ENCODE measurements around the gene MS4A6E.
"Not testable (repeated sequence)": the region's sequence is repeated elsewhere in the genome, so short reads cannot be mapped to it uniquely, and the experiment has no call there.

Gene MS4A6E, protein sequence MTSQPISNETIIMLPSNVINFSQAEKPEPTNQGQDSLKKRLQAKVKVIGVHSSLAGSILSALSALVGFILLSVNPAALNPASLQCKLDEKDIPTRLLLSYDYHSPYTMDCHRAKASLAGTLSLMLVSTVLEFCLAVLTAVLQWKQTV

DNA sequence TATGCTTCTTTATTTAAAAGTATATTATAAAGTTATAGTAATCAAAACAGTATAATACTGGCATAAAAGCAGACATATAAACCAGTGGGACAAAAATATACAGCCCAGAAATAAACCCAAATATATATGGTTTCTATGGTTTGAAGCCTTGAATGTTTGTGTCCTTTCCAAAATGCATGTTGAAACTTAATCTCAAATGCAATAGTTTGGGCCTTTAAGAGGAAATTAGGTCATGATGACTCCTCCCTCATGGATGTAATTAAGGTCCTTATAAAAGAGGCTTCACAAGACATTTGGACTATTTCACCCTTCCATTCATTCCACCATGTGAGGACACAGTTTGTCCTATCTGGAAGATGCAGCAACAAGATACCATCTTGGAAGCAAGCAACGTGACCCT lies at the start of gene MS4A6E:
TSS of gene MS4A6E (plus strand) at position 301 of the 400 bp plus-strand sequence. CDS start 7,641 bp downstream, outside the sequence.
- no peak for DNase-seq (ENCODE audit: low read depth in 2 of 2)

DNA sequence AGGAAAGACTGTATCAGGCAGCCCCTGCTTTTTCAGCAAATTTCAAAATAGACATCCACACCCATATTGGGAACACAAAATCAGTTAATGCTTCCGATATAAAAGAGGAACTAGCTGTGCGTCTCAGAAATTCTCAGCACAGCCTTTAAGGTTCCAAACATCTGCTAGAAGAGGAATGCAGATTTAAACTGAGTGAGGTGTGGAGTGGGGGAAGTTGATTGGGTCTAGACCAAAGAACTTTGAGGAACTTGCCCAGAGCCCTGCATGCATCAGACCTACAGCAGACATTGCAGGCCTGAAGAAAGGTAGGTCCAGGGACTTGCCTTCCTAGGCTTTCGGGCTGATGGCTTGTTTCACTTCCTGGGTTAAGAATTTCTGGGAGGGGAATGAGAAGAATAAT lies 46.6 kb upstream of the MS4A6E start, which contains the start of gene MS4A4A:
TSS of gene MS4A4A (plus strand) at position 255 of the 400 bp plus-strand sequence. CDS start at position 265, 10 bp downstream.
- no peak for DNase-seq (ENCODE audit: low read depth in 2 of 2)

DNA sequence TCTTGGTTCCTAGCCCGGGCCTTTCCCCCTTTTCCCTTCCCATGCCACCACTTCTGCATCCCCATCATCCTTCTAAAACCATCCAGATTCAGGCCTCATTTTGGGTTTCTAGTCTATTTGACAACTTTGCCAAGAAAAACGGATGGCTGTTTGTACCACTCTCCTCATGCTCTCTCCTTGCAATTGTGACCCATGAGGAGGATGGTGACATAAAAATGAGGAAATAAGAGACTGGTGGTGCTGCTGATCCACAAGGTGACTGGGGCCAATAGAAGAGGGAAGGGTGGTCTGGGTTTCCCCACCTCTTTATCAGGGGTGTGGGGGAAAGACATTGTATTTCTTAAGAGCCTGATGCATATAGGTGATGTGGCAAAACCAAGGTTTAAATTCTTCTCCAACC lies 45.6 kb upstream of the MS4A6E start:
- no peak for DNase-seq (ENCODE audit: low read depth in 2 of 2)

DNA sequence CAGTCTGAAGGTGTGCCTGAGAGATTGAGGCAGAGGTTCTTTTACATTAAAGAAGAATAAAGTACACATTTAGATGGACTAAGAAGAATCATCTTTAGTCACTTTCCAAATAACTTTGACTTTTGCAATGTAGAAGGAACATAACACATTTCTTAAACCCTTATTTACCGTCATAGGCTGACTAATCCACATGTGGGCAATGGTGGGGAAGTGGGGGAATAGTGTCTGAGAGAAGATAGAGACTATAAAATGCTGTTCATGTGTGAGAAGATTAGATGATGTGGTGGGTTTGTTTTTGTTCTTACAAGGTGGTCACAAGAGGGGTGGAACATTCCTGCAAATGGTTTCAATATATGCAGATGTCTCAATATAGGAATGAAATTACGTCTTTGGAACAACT lies 44.8 kb upstream of the MS4A6E start:
- no peak for DNase-seq (ENCODE audit: low read depth in 2 of 2)

DNA sequence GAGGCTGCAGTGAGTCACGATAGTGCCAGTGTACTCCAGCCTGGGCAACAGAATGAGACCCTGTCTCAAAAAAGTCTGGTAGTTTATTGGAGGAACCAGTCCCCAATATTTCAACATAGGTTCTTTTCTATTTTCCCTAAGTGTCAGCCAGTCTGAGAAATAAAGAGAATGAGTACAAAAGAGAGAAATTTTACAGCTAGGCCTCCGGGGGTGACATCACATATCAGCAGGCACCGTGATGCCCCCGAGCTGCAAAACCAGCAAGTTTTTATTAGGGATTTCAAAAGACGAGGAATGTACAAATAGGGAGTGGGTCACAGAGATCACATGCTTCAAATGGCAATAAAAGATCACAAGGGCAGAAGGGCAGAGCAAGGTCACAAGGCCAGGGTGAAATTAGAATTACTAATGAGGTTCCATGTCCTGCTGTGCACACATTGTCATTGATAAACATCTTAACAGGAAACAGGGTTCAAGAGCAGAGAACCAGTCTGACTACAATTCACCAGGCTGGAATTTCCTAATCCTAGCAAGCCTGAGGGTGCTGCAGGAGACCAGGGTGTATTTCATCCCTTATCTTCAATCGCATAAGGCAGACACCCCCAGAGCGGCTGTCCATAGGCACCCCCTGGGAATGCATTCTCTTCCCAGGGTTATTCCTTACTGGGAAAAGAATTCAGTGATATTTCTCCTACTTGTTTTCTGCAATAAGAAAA lies 41.5 kb upstream of the MS4A6E start:
- DNase-seq (ENCODE audit: low read depth in 2 of 2) = not testable (repeated sequence)

DNA sequence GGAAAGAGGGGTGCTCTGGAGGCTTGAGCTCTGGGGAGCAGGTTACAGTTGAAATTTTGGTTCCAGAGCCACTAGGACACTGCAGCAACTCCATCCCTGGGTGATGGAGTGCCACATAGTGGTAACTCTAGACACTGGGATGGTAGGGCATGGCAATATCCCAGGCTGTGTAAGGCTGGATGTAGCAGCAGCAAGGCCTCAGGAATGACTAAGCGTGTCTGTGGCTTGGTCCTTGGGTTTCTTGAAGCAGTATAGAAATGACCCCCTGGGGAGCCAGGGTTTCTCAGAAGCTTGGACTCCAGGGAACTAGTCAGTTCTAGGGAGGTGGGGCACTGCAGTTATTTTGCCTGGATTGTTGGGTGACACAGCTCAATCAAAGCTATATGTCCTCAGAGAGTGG lies 38.5 kb upstream of the MS4A6E start:
- no peak for DNase-seq (ENCODE audit: low read depth in 2 of 2)

DNA sequence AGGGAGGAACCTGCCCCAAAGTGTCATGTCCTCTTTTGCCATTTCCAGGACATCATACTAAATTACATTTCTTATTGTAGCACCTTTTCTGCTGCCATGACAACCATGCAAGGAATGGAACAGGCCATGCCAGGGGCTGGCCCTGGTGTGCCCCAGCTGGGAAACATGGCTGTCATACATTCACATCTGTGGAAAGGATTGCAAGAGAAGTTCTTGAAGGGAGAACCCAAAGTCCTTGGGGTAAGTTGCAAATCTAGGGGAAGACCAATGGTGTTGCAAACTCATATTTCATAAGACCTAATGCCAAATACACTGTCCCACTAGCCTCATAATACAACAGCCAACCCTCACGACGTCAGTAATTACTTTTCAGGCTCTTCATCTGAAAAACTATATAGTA lies 34.9 kb upstream of the MS4A6E start:
- DNase-seq (ENCODE audit: low read depth in 2 of 2) = no peak

DNA sequence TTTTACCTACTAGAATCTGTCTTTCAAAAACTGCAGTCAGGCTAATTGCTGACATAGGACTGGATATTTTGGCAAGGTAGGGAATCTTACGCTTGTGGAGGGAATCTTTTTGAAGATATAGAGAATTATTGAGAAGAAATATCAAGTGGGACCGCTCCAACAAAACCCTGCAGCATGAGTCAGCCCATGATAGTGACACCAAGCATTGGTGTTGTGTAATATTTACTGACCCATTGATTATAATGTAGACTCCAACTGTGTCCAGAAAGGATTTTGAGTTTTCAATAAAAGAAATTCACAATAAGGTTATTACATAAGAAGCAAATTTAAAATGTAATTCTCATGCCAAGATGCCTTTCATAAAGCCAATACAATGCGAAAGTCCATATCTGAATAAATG lies 25.9 kb upstream of the MS4A6E start:
- no peak for DNase-seq (ENCODE audit: low read depth in 2 of 2)

DNA sequence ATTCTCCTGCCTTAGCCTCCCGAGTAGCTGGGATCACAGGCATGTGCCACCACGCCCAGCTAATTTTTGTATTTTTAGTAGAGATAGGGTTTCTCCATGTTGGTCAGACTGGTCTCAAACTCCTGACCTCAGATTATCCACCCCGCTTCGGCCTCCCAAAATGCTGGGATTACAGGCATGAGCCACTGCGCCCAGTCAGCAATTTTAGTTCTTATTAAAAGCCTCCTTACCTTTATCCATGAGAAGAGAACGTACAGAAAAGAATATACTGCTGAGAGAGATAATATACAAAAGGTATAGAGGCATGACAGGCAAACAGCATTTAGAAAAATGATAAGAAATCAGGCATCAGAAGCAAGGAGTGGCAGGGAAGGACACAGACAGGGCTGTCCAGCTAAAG lies 25.2 kb upstream of the MS4A6E start:
- not testable (repeated sequence) for DNase-seq (ENCODE audit: low read depth in 2 of 2)

DNA sequence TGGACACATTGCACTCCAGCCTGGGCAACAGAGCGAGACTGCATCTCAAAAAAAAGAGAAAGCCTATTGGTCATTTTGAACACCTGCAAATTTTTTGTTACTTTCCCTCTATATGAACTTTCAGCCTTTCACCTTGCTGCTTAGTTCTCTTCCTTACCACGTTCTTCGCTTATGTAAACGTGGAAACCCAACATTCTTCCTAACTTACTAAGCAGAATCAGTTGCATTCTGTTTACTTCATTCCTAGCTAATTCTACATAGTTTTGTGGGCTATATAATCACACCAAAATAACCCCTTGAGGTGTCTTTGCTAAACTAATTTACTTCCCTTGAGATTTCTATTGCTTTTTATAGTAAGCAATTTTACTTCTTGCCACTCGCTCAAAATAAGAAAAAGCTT lies 23.4 kb upstream of the MS4A6E start:
- DNase-seq (ENCODE audit: low read depth in 2 of 2) = no peak

DNA sequence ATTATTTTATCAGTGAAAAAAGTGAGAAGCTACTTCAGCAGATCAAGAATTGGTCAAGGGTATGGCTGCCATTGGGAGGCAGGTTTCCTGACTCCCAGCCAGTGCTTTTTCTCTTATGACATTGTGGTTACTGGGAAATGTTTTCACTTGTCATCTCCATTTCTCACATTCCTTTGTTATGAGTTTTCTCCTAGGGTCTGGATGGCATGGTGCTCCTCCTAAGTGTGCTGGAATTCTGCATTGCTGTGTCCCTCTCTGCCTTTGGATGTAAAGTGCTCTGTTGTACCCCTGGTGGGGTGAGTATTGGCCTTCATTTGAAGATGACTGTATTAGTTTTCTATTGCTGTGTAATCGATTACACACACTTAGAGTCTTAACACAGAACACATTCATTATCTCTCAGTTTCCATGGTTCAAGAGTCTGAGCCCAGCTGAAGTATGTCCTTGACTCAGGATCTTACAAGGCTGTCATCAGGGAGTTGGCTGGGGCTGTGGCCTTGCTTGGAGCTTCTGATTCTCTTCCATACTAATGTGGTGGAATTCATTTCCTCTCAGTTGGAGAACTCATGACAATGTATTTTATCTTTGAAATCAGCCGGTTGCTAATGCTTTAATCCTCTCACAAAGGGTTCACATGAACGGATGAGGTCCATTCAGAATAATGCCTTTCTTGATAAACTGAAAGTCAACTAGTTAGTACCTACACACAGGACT lies 21.0 kb upstream of the MS4A6E start:
- DNase-seq (ENCODE audit: low read depth in 2 of 2) = no peak

DNA sequence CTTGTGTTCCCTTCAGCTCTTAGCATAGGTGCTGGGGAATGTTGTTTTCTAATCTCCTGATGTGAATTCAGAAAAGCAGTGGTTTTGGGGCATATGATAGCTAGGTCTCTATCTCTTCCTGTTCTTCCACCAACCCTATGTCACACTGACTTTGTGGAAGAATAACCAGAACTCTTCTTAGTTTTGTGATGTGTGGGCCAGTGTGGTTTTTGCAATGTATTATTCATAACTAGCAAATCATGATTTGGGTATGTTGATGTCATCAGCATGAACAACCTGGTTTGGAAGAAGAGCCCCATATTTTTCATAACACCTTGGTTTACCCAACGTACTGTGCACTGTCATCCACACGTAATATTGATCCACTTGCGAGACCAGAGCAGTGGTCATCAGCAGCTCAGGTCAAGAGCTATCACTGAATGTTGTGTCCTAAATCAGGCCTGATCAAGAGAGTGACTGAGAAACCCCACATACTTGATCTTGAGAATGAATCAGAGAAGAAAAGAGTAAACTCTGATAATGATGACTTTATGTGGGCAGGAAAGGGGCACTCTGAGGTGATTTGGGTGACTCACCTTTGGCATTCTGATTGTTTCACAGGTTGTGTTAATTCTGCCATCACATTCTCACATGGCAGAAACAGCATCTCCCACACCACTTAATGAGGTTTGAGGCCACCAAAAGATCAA lies 19.4 kb upstream of the MS4A6E start:
- DNase-seq (ENCODE audit: low read depth in 2 of 2) = peak; percentile 3 to 6

DNA sequence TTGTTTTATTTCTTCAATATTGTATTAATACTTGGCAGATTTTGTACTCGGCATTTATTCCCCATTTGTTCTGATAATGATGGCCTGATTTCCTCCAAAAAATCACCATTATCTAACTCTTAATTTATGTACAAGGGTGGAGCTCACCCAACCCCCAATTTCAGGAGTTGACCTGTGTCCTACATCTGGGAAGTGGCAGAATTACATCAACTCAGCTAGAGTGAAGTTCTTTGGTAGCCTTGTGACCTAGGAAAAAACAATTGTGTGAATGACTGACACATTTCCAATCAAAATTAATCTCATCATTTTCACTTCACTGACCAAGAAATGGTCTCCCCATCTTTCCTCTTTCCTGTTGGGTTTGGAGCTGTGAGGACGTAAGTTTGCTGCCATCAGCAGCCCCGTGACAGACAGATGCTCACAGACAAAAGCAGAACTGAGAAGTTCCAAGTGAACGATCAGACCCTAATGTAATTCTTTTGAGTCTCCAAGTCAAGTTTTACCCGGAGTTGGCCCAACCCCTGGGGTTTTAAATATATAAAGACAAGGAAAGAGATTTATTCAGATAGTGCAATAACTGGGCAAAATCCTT lies 16.6 kb upstream of the MS4A6E start:
- DNase-seq (ENCODE audit: low read depth in 2 of 2) = no peak

DNA sequence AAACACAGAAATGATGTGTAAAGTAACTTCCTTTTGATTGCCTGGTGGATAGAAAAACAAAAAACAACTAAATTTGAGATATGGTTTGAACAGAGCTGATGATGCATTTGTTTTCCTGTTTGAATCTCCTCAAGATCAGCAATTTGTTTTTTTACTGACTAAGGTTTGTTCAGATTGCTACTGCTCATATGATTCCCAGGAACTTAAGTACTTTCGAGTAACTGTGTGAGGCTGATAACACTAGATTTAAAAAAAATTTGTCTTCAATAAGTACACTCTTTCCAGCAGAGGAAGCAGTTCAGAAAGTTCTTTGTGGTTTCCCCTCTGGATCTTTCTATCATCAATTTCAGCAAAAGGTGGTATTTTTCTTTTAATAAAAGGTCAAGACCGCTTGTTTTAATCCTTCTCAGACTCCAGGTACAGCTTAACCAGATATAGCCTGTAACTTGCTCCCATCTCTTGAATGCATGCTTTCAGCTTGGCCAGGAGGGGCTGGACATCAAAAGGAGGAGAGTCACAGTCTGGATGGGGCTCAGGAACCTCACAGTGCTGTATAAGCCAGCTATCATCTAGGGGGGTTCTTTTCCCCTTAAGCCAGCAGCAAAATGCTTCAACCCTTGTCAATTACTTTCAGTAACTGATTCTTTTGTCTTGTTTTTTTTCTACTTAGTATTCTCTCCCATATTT lies 12.3 kb upstream of the MS4A6E start:
- DNase-seq (ENCODE audit: low read depth in 2 of 2) = no peak

DNA sequence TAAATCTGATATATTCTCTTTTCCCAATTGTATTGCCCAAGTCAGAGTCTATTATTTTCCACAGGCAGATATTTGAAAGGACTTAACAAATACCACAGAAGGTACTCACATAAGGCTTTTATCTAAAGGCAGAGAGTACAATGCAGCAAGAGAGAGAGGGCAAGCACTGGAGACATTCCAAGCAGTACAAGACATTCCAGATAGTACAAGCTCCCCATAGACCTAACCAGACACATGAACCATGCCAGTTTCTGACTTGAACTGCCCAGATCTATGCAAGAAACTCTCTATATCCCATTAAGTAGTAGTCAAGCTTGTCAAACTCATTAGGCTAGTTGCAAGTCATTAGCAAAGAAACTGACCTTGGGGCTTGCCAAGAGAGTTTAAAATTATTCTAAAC lies 11.2 kb upstream of the MS4A6E start:
- no peak for DNase-seq (ENCODE audit: low read depth in 2 of 2)

DNA sequence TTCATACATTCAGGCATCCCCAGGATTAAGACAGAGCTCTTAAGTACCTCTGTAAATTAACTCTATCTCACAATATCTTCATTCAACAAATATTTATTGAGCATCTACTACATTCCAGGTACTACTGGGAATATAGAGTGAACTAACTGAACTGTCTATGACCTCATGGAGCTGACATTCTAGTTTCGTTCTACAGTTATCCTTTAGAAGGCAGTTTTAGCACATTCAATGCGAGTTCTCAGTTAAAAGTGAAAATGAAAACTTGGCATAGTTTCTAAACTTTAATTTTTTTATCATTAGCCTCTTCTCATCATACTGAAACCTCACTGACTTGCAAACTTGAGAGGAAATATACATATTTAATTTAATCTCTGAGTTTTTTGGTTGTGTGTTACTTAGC lies 10.7 kb upstream of the MS4A6E start:
- DNase-seq (ENCODE audit: low read depth in 2 of 2) = no peak

DNA sequence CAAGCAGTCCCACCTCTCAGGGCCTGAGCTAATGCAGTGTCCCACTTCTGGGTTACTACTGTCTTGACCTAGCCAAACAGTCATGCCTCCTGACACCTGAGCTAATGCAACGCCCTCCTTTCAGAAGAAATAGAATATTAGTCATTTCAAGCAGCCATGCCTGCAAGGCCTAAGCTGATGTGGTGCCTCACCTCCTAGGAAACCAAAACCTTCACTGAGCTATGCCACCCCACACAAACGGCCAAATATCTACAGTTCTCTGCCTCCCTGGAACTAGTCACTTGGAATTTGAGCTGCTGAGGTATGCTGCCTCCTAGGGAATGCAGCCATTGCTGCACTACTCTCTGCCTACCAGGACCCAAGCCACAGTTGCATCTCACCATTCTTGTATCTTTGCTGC lies 8.3 kb upstream of the MS4A6E start:
- no peak for DNase-seq (ENCODE audit: low read depth in 2 of 2)

DNA sequence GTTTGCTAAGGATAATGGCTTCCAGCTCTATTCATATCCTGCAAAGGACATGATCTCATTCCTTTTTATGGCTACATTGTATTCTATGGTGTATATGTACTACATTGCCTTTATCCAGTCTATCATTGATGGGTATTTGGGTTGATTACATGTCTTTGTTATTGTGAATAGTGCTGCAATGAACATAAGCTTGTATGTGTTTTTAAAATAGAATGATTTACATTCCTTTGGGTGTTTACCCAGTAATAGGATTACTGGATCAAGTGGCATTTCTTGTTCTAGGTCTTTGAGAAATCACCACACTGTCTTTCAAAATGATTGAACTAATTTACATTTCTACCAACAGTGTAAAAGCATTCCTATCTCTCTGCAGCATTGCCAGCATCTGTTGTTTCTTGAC lies 6.0 kb upstream of the MS4A6E start:
- DNase-seq (ENCODE audit: low read depth in 2 of 2) = no peak

DNA sequence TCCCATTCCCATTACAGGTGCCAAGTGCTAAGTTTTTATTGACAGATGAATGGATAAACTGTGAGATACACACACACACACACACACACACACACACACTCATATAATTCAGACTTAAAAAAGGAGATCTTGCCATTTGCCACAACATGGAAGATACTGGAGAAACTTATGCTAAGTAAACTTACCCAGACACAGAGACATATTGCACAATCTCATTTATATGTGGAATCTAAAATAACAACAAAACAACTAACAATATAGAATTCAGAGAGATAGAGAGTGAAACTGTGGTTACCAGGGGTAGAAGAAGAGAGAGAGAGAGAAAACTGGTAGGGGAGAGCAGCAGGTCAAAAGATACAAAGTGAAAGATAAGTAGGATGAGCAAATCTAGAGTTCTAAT lies 1.4 kb downstream of the MS4A6E start:
- DNase-seq (ENCODE audit: low read depth in 2 of 2) = no peak

DNA sequence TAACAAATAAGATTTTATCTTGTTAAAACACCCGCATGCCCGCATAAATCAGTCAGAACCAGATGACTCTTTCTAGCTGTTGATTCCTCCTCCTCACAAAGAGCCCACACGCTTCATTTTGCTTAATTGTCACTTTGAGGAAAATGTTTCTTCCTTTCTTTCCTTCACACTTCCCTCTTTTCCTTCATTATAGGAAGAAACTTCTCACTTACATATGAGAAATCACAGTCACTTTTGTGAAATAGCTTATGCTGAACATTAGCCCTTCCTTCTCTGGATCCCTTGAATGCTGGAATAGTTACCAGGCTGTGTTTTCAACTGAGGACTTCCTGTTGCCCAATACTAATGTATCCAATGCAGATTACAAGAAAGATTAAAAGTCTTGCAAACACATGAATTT lies 5.8 kb downstream of the MS4A6E start:
- DNase-seq (ENCODE audit: low read depth in 2 of 2) = no peak

DNA sequence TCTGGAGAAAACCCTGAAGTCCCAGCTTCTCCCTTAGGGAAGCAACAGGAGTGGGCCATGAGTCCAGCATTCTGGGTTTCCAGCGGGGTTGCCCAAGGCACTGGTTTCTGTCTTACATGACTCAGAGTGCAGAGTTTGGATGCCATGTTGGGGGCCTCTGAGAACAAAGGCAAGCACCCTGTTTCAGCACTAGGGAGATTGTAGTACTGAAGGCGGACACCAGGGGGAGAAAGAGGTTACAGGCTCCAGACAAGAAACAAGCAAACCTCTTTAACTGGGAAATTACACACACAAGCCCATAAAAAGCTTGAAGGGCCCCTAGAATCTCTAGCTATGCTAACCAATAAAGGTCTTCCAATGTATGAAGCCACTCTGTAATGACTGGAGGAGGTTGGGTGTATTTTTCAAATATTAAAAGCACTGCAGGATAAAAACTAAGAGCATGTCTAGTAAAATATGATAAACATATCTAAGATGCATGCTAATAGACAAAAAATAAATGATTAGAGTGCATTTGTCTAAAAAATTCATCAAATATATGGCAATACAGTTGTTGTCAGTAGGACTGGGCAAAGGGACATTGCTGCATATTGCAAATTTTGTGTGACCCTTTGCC lies 7.1 kb downstream of the MS4A6E start:
- DNase-seq (ENCODE audit: low read depth in 2 of 2) = peak; percentile 26 to 53

Data from stimulated activated CD4-positive, alpha-beta T cell treated with anti-CD3 and anti-CD28 coated beads, Interleukin-15, amount 100 ng/mL, for 48 hours (primary cell).